MM.1S (cell line): ENCODE results near the gene PEX26.
"Not testable (repeated sequence)": the region's sequence is repeated elsewhere in the genome, so short reads cannot be mapped to it uniquely, and the experiment has no call there.

Source experiments
- DNase-seq: peaks from one replicate; pipeline ENCODE4 v3.0.0-alpha.2; 2015
- H2AFZ ChIP-seq: fragments of 300-600 bp; sonication (generic); 2 replicates; pipeline ENCODE4 v1.6.0; 2016; ENCODE audit warnings: antibody characterized with exemption, low read length
- H3F3A ChIP-seq: fragments of 300-600 bp; sonication (generic); 2 replicates; pipeline ENCODE4 v1.6.1; 2016; ENCODE audit warnings: mild to moderate bottlenecking, antibody characterized with exemption, low read length, moderate library complexity, mixed read lengths; ENCODE audit not compliant: insufficient read depth
- H3K27ac ChIP-seq: fragments of 300-600 bp; sonication (generic); 2 replicates; pipeline ENCODE4 v1.5.1; 2016; ENCODE audit warnings: mild to moderate bottlenecking, low read length
- H3K27me3 ChIP-seq: fragments of 300-600 bp; sonication (generic); replicated peaks from 2 replicates; pipeline ENCODE4 v1.6.0; 2016; ENCODE audit warnings: low read length; ENCODE audit not compliant: insufficient read depth
- H3K36me3 ChIP-seq: fragments of 300-600 bp; sonication (generic); replicated peaks from 2 replicates; pipeline ENCODE4 v1.6.1; 2016; ENCODE audit warnings: mild to moderate bottlenecking, low read length, mixed read lengths; ENCODE audit not compliant: insufficient read depth
- H3K4me1 ChIP-seq: fragments of 300-600 bp; sonication (generic); 2 replicates; pipeline ENCODE4 v1.6.1; 2016; ENCODE audit warnings: low read length, mixed read lengths
- H3K4me2 ChIP-seq: fragments of 300-600 bp; sonication (generic); 2 replicates; pipeline ENCODE4 v1.6.0; 2016; ENCODE audit warnings: low read depth, low read length
- H3K4me3 ChIP-seq: fragments of 300-600 bp; sonication (generic); 2 replicates; pipeline ENCODE4 v1.5.1; 2016; ENCODE audit warnings: low read length, mixed read lengths
- H3K79me2 ChIP-seq: fragments of 300-600 bp; sonication (generic); 2 replicates; pipeline ENCODE4 v1.6.1; 2016; ENCODE audit warnings: mixed run types, low read length, mixed read lengths
- H3K9ac ChIP-seq: fragments of 300-600 bp; sonication (generic); 2 replicates; pipeline ENCODE4 v1.6.1; 2016; ENCODE audit warnings: low read length, mixed read lengths
- H3K9me2 ChIP-seq: fragments of 300-600 bp; sonication (generic); replicated peaks from 2 replicates; pipeline ENCODE4 v1.6.1; 2016; ENCODE audit warnings: mild to moderate bottlenecking, low read length, mixed read lengths; ENCODE audit not compliant: insufficient read depth
- H3K9me3 ChIP-seq: fragments of 300-600 bp; sonication (generic); replicated peaks from 2 replicates; pipeline ENCODE4 v1.6.1; 2016; ENCODE audit warnings: mild to moderate bottlenecking, low read length, mixed read lengths; ENCODE audit not compliant: insufficient read depth
- H4K20me1 ChIP-seq: fragments of 300-600 bp; sonication (generic); 2 replicates; pipeline ENCODE4 v1.6.1; 2016; ENCODE audit warnings: mild to moderate bottlenecking, low read length, moderate library complexity, mixed read lengths; ENCODE audit not compliant: insufficient read depth
- EZH2 ChIP-seq: fragments of 300-600 bp; sonication (generic); optimal IDR thresholded peaks from 2 replicates; pipeline ENCODE3; 2017; ENCODE audit warnings: low read depth, mild to moderate bottlenecking, antibody characterized with exemption, low read length, mixed read lengths
- EZH2phosphoT487 ChIP-seq: fragments of 300-600 bp; sonication (generic); IDR thresholded peaks from 2 replicates; pipeline ENCODE4 v1.6.1; 2018; ENCODE audit warnings: antibody characterized with exemption, low read length
- TF ChIP-seq, protein P1 (sequence below): fragments of 300-600 bp; sonication (generic); IDR thresholded peaks from 2 replicates; pipeline ENCODE4 v1.5.1; 2016; ENCODE audit warnings: antibody characterized with exemption, low read length, mixed read lengths

Gene PEX26

DNA sequence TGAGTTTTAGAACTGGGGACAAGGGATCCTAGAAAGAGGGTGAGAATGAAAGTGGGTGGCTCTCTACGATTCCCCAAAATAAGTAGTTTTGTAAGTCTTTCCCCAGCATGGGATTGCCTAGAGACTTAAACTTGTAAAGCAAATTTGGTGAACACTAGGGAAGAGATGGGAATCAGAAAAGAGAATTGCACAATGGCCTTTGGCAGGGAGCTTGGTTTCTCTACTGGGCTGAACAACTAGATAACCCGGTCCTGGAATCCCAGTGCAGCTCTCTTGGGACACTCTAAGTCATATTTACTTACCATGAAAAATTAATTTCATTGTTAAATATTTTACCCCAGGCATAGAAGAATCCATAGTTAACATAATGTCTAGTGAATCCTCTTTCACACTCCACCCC, 55.7 kb downstream of the PEX26 start:
- Histone ChIP-seq H3K9me3 (no peaks in the 10 kb centered on the region), H4K20me1 (no peaks in the 10 kb centered on the region), H3K79me2 (no peaks in the 10 kb centered on the region), H2AFZ (no peak overlapping the region), H3K27me3 (no peaks in the 10 kb centered on the region), H3K36me3 (no peaks in the 10 kb centered on the region), H3F3A (no peaks in the 10 kb centered on the region), H3K27ac (no peak overlapping the region), H3K9me2 (no peaks in the 10 kb centered on the region), H3K9ac (no peak overlapping the region), H3K4me1 (no peaks in the 10 kb centered on the region), H3K4me2 (no peak overlapping the region), H3K4me3 (no peak overlapping the region)
- TF ChIP-seq EZH2phosphoT487: no peak
- TF ChIP-seq, protein P1, sequence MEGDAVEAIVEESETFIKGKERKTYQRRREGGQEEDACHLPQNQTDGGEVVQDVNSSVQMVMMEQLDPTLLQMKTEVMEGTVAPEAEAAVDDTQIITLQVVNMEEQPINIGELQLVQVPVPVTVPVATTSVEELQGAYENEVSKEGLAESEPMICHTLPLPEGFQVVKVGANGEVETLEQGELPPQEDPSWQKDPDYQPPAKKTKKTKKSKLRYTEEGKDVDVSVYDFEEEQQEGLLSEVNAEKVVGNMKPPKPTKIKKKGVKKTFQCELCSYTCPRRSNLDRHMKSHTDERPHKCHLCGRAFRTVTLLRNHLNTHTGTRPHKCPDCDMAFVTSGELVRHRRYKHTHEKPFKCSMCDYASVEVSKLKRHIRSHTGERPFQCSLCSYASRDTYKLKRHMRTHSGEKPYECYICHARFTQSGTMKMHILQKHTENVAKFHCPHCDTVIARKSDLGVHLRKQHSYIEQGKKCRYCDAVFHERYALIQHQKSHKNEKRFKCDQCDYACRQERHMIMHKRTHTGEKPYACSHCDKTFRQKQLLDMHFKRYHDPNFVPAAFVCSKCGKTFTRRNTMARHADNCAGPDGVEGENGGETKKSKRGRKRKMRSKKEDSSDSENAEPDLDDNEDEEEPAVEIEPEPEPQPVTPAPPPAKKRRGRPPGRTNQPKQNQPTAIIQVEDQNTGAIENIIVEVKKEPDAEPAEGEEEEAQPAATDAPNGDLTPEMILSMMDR: no peak
- no peak for TF ChIP-seq EZH2
- DNase-seq: no peak

DNA sequence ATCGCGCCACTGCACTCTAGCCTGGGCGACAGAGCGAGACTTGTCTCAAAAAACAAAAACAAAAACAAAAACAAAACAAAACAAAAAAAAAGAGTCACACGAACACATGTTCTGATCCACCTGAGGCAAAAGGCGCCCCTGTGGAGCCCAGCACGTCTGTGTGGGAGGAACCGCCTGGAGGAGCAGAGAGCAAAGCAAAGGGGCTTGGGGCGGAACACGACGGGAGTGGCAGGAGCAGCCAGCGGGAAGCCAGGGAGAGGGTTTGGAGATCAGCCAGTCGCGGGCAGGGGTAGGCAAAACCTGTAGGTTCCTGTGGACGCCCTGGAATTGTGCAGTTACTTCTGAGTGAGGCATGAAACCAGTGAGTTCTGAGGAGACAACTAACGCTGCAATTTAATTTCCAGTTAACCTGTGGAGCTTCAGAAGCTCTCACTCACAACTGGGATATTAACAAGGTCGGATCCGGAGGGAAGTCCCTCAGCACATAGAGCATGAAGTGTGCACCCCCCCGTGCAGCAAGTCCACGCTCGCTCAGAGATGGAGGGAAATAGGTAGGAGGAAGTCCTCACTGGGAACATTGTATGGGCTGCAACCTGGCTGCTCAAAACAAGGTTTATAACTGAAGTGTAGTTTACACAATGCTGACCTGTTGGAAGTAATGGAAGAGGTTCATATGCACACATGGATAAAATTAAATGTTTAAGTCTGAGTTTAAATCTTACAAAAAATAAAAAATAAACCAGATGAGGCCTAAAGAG, 59.0 kb downstream of the PEX26 start:
- H3F3A ChIP-seq: no peaks in the 10 kb centered on the region
- no peak overlapping the region for H3K4me3 ChIP-seq
- H3K36me3 ChIP-seq: no peaks in the 10 kb centered on the region
- H3K9me3 ChIP-seq: no peaks in the 10 kb centered on the region
- H3K9ac ChIP-seq: no peak overlapping the region
- H3K4me2 ChIP-seq: no peak overlapping the region
- H3K27me3 ChIP-seq: no peaks in the 10 kb centered on the region
- DNase-seq: no peak
- H3K79me2 ChIP-seq: no peaks in the 10 kb centered on the region
- TF ChIP-seq, protein P1: no peak
- TF ChIP-seq EZH2phosphoT487 (no peak), EZH2 (no peak)
- H3K9me2 ChIP-seq: no peaks in the 10 kb centered on the region
- H2AFZ ChIP-seq: no peak overlapping the region
- H4K20me1 ChIP-seq: no peaks in the 10 kb centered on the region
- no peak overlapping the region for H3K27ac ChIP-seq
- no peaks in the 10 kb centered on the region for H3K4me1 ChIP-seq

DNA sequence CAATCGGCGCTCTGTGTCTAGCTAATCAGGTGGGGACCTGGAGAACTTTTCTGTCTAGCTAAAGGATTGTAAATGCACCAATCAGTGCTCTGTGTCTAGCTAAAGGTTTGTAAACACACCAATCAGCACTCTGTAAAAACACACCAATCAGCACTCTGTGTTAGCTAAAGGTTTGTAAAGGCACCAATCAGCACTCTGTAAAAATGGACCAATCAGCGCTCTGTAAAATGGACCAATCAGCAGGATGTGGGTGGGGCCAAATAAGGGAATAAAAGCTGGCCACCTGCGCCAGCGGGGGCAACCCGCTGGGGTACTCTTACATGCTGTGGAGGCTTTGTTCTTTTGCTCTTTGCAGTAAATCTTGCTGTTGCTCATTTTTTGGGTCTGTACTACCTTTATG, 63.2 kb downstream of the PEX26 start:
- not testable (repeated sequence) for H3K36me3 ChIP-seq, DNase-seq, H3K79me2 ChIP-seq, H3K4me2 ChIP-seq, H2AFZ ChIP-seq, H3K4me3 ChIP-seq, H3K9me3 ChIP-seq, H3K27me3 ChIP-seq, H3K4me1 ChIP-seq, H3K9ac ChIP-seq, H3K27ac ChIP-seq, H3F3A ChIP-seq, H4K20me1 ChIP-seq, H3K9me2 ChIP-seq

DNA sequence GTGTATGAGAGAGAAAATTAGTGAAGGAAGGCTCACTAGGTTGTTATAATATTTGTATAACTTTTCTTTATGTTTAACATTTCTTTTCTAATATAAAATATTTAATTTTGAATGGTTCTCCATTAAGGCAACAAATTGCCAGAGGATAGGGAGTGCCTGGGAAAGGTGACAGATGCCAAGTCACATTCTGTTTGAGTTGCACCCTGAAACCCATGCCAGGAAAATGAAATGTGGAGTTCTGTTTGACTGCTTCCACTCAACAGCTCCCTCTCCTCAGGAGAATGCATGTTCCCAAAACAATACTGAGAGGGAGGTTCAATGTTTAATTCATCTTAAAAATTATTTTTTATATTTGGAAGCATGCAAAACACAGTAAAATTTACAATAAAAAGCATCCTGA, 66.3 kb downstream of the PEX26 start:
- no peak overlapping the region for H2AFZ ChIP-seq
- H4K20me1 ChIP-seq: no peaks in the 10 kb centered on the region
- no peak for DNase-seq
- no peaks in the 10 kb centered on the region for H3K4me1 ChIP-seq
- H3K9ac ChIP-seq: no peak overlapping the region
- H3K9me2 ChIP-seq: no peaks in the 10 kb centered on the region
- no peaks in the 10 kb centered on the region for H3K79me2 ChIP-seq
- no peaks in the 10 kb centered on the region for H3K36me3 ChIP-seq
- no peak overlapping the region for H3K4me3 ChIP-seq
- H3K9me3 ChIP-seq: no peaks in the 10 kb centered on the region
- H3F3A ChIP-seq: peaks cover under 1% of the 10 kb centered on the region
- TF ChIP-seq, protein P1: no peak
- TF ChIP-seq EZH2 (no peak), EZH2phosphoT487 (no peak)
- H3K27me3 ChIP-seq: no peaks in the 10 kb centered on the region
- no peak overlapping the region for H3K27ac ChIP-seq
- H3K4me2 ChIP-seq: no peak overlapping the region
